GM12878 (cell line): ENCODE data around the gene DCAF6. TPM values are rescaled to one million over a fixed set of nuclear protein-coding genes. Genes with fewer than 3 reads are reported as not detected.

Source experiments
- ATAC-seq: fragments of 200-7000 bp; cut with Tn5 transposase; 3 replicates; pipeline ENCODE4 v1.9.1; 2020; ENCODE audit warnings: mild to moderate bottlenecking, moderate library complexity
- BruUV-seq: library from RNA; stranded (reverse); fragments of 400-500 nt; replicated peaks from 2 replicates; lab custom pipeline; 2021; lab: Mats Ljungman, UMichigan
- CTCF ChIA-PET: fragments of 300-600 bp; sonication (Branson Sonifier 250); formaldehyde crosslinking; extraction: SDS; loops from one replicate; lab custom pipeline; 2021; ENCODE audit warnings: inconsistent platforms; lab: Yijun Ruan, JAX
- POLR2A ChIA-PET: fragments of 350-600 bp; formaldehyde crosslinking; extraction: SDS; loops from one replicate; lab custom pipeline; 2021; ENCODE audit warnings: inconsistent platforms; lab: Charles Lee
- RAD21 ChIA-PET: fragments of 300-600 bp; sonication (Branson Sonifier 250); formaldehyde crosslinking; loops from one replicate; lab custom pipeline; 2023; ENCODE audit warnings: antibody characterized with exemption; ENCODE audit not compliant: unreplicated experiment; lab: Charles Lee
- SMC1A ChIA-PET: fragments of 300-600 bp; sonication (Branson Sonifier 250); formaldehyde crosslinking; loops from one replicate; lab custom pipeline; 2023; ENCODE audit not compliant: unreplicated experiment, uncharacterized antibody; lab: Charles Lee
- DNase-seq: peaks from one replicate; pipeline ENCODE4 v3.0.0-alpha.2; 2011; ENCODE audit warnings: low read depth, low spot score
- FAIRE-seq: peaks from 3 replicates; lab custom pipeline; 2011; peaks lifted over from hg19 to GRCh38; lab: Jason Lieb, UNC
- H2AFZ ChIP-seq: 2 replicates; pipeline ENCODE4 v1.6.0; 2011; ENCODE audit warnings: low read depth, low read length, control low read depth; ENCODE audit not compliant: control insufficient read depth
- H3K27ac ChIP-seq: 2 replicates; pipeline ENCODE4 v1.5.1; 2011; ENCODE audit warnings: control low read depth; ENCODE audit not compliant: control insufficient read depth, insufficient read depth
- H3K27me3 ChIP-seq, 2 experiments: replicated peaks in 1 of 2; 2 replicates each; pipeline versions ENCODE4 v1.6.0 to v1.6.1; 2011; ENCODE audit warnings: low read length in 1 of 2; ENCODE audit not compliant: control insufficient read depth in 2 of 2, insufficient read depth in 2 of 2
- H3K36me3 ChIP-seq, 2 experiments: 2 replicates each; pipeline ENCODE4 v1.5.1; 2011; ENCODE audit warnings: low read length in 1 of 2; ENCODE audit not compliant: control insufficient read depth in 2 of 2, insufficient read depth in 2 of 2
- H3K4me1 ChIP-seq: 2 replicates; pipeline ENCODE4 v1.6.1; 2011; ENCODE audit warnings: mild to moderate bottlenecking, low read length, moderate library complexity, mixed read lengths; ENCODE audit not compliant: control insufficient read depth, insufficient read depth
- H3K4me2 ChIP-seq: 2 replicates; pipeline ENCODE4 v1.6.0; 2011; ENCODE audit warnings: control low read depth; ENCODE audit not compliant: control insufficient read depth, insufficient read depth
- H3K4me3 ChIP-seq: fragments of 200-600 bp; sonication (generic); 2 replicates; pipeline ENCODE4 v1.5.1; 2016
- H3K79me2 ChIP-seq: 2 replicates; pipeline ENCODE4 v1.6.0; 2011; ENCODE audit warnings: low read length; ENCODE audit not compliant: control insufficient read depth, insufficient read depth
- H3K9ac ChIP-seq: 2 replicates; pipeline ENCODE4 v1.8.0; 2011; ENCODE audit warnings: low read length, control low read depth, mixed read lengths; ENCODE audit not compliant: control insufficient read depth, insufficient read depth
- H3K9me3 ChIP-seq: replicated peaks from 3 replicates; pipeline ENCODE4 v1.5.1; 2011; ENCODE audit warnings: mild to moderate bottlenecking, low read length; ENCODE audit not compliant: control insufficient read depth, insufficient read depth
- H4K20me1 ChIP-seq: 2 replicates; pipeline ENCODE4 v1.6.0; 2011; ENCODE audit not compliant: control insufficient read depth, insufficient read depth
- CEBPZ ChIP-seq: fragments of 150-350 bp; IDR thresholded peaks from 2 replicates; pipeline ENCODE4 v1.6.1; 2016; ENCODE audit warnings: low read depth, low read length
- IRF3 ChIP-seq: fragments of 450-650 bp; IDR thresholded peaks from 2 replicates; pipeline ENCODE4 v1.6.1; 2014; ENCODE audit warnings: mild to moderate bottlenecking
- MLLT1 ChIP-seq: fragments of 450-650 bp; IDR thresholded peaks from 2 replicates; pipeline ENCODE4 v1.6.1; 2016; ENCODE audit warnings: mild to moderate bottlenecking
- PML ChIP-seq: IDR thresholded peaks from 2 replicates; pipeline ENCODE4 v1.6.1; 2012; ENCODE audit warnings: low read length, inconsistent platforms
- RAD21 ChIP-seq: IDR thresholded peaks from 2 replicates; pipeline ENCODE4 v1.6.1; 2011; ENCODE audit warnings: mild to moderate bottlenecking, low read depth, low read length, moderate library complexity; ENCODE audit not compliant: insufficient read depth
- TCF3 ChIP-seq: IDR thresholded peaks from 2 replicates; pipeline ENCODE4 v1.6.1; 2012; ENCODE audit warnings: low read depth, mild to moderate bottlenecking, low read length, borderline replicate concordance; ENCODE audit not compliant: insufficient read depth
- WGBS: methylation state at CpG from one replicate; pipeline ENCODE4 v1.1.6; 2016; ENCODE audit warnings: low lambda C conversion rate; ENCODE audit not compliant: insufficient replicate concordance, insufficient coverage; ENCODE audit errors: missing lambda C conversion rate; 5-methylcytosine and 5-hydroxymethylcytosine counted together
- in situ Hi-C: fragments of 300-500 bp; cut with MboI; formaldehyde crosslinking; loops from 9 replicates; pipeline ENCODE4 v1.14.3; 2018; ENCODE audit warnings: mixed read lengths
- intact Hi-C: fragments of 100-400 bp; cut with micrococcal nuclease; formaldehyde crosslinking; loops from one replicate; pipeline ENCODE4 v1.14.2; 2022; ENCODE audit not compliant: unreplicated experiment
- polyA plus RNA-seq, 11 experiments: library from polyadenylated mRNA; depleted of rRNA in 4 of 11; unstranded in 6 of 11; stranded (reverse) in 5 of 11; fragments of >200 nt; fragmentation: Nextera tagmentation in 4 of 11; fragmentation: Illumina TruSeq in 1 of 11; extraction: Ambion mirVana in 4 of 11; extraction: Trizol in 1 of 11; gene quantifications; 1 replicate in 1 of 11; 2 replicates in 10 of 11; pipeline versions ENCODE4 v1.2.1 to v1.2.3, GENCODE V29; 2011 to 2016; ENCODE audit warnings: inconsistent platforms in 2 of 11, missing spikeins in 2 of 11, low read depth in 1 of 11
- total RNA-seq, 4 experiments: library from RNA; depleted of rRNA in 3 of 4; stranded (reverse); fragments of >200 nt in 3 of 4; fragmentation: Illumina TruSeq in 1 of 4; extraction: Trizol in 1 of 4; gene quantifications; 2 replicates each; pipeline versions ENCODE4 v1.2.1 to v1.2.3, GENCODE V29; 2013 to 2021

DCAF6 gene
- total and polyA plus RNA-seq, 10 of the 15 experiments (the other 5 are each of a cell fraction or from before 2014, with no cell fraction given), result 11.4 to 62.7 (median 33.0) TPM

- DNase-seq, result no peak
- no peak for FAIRE-seq
- intact Hi-C loops (no loop called here), in situ Hi-C loops (no loop called here)
- no peaks in the 10 kb centered on the region for H3K27me3 ChIP-seq
- TF ChIP-seq PML (no peak), CEBPZ (no peak), IRF3 (no peak), RAD21 (no peak), MLLT1 (no peak), TCF3 (no peak)
- no peaks in the 10 kb centered on the region for H4K20me1 ChIP-seq
- WGBS, result 98% methylated on average over 3 of the region's 3 CpGs
- ChIA-PET SMC1A (interaction anchor here (1.1 to 1.4 kb wide), 5 partner anchors 10 to 72 kb away, joined by 3 to 5 read pairs (median 3); no protein-coding TSS in a partner anchor), CTCF (interaction anchor here (1.1 kb wide), 1 partner anchor 10 kb away, joined by 5 read pairs; no protein-coding TSS in a partner anchor), RAD21 (no interaction called here), POLR2A (no interaction called here)
- H3K4me1 ChIP-seq, result no peaks in the 10 kb centered on the region; the same call in 1 of the 2 replicates
- H3K36me3 ChIP-seq, result peaks cover 0 to 3% of the 10 kb centered on the region in 2 experiments; a peak in 1 of 4 replicates
- no peak overlapping the region for H3K9ac ChIP-seq
- no peak overlapping the region for H2AFZ ChIP-seq
- ATAC-seq, result no peak
- H3K27ac ChIP-seq, result no peak overlapping the region
- no peaks in the 10 kb centered on the region for H3K79me2 ChIP-seq
- H3K4me2 ChIP-seq, result no peak overlapping the region
- no peak overlapping the region for H3K4me3 ChIP-seq
- H3K9me3 ChIP-seq, result no peaks in the 10 kb centered on the region
- BruUV-seq, result no TSS peak
Observed at GRCh38 chr1:168000656-168001055, 64.2 kb downstream of the DCAF6 start.
